GM12864 (cell line): ENCODE data around the gene PARVB.

Experiments
- DNase-seq: peaks from one replicate; pipeline ENCODE4 v3.0.0-alpha.2; 2011; ENCODE audit warnings: low read depth
- H3K4me3 ChIP-seq: 2 replicates; pipeline ENCODE4 v1.5.1; 2011; ENCODE audit warnings: mild to moderate bottlenecking, low read depth, low read length, control low read depth
- CTCF ChIP-seq: IDR thresholded peaks from 2 replicates; pipeline ENCODE4 v1.5.1; 2011; ENCODE audit warnings: low read depth, mild to moderate bottlenecking, moderate library complexity, low read length, control low read depth, inconsistent platforms; ENCODE audit errors: missing control alignments

The PARVB gene

GRCh38 chr22:44146088-44146861 lies 122.2 kb downstream of the PARVB start:
- no peak for TF ChIP-seq CTCF
- no peak for DNase-seq
- H3K4me3 ChIP-seq, result no peak overlapping the region

DNA sequence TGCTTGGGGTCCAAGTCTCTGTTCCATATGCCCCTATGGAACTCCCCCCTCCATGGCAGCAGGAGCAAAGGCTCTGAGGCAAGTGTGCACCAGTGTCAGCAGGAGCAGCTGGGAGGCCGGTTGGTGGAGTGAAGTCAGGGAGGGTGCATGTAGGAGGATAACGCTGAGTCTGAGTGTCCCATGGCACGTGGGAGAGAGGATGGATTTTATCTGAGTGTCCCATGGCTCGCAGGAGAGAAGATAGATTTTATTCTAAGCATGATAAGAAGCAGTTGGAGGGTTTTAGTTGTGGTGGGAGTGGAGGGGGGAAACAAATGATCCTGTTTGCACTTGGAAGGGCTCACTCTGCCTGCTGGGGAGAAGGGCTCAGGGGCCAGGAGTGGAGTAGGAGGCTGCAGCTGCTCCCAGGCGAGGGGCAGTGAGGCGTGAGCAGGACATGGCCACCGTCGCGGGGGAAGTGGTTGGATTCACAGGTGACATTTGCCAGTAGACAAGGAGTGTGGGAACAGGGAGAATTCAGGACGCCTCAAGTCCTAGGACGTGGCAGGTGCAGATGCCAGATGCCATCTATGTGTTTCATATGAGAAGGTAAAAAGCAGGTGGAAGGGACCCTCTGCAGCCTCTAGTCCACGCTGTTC lies 123.0 kb downstream of the PARVB start:
- no peak overlapping the region for H3K4me3 ChIP-seq
- DNase-seq, result no peak
- TF ChIP-seq CTCF, result no peak

- H3K4me3 ChIP-seq, result no peak overlapping the region
- no peak for TF ChIP-seq CTCF
- no peak for DNase-seq
These were observed 123.9 kb downstream of the PARVB start for GRCh38 chr22:44147821-44148574.

DNA sequence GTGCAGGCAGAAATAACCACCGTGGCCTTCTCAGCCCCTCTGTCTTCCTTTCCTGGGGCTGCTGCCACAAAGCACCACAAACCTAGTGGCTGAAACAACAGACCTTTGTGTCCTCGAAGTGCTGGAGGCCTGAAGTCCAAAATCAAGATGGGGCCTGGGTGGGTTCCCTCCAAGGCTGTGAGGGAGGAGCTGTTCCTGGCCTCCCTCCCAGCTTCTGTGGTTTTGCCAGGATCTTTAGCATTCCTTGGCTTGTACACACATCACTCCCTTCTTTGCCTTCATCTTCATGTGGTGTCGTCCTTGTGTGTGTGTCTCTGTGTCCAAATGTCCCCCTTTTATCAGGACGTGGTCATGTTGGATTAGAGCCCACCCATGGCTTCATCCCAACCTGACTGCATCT lies 127.6 kb downstream of the PARVB start:
- TF ChIP-seq CTCF, result no peak
- no peak for DNase-seq
- H3K4me3 ChIP-seq, result no peak overlapping the region

- TF ChIP-seq CTCF, result no peak
- no peak overlapping the region for H3K4me3 ChIP-seq
- no peak for DNase-seq
These were observed 129.6 kb downstream of the PARVB start for GRCh38 chr22:44153710-44154109.

DNA sequence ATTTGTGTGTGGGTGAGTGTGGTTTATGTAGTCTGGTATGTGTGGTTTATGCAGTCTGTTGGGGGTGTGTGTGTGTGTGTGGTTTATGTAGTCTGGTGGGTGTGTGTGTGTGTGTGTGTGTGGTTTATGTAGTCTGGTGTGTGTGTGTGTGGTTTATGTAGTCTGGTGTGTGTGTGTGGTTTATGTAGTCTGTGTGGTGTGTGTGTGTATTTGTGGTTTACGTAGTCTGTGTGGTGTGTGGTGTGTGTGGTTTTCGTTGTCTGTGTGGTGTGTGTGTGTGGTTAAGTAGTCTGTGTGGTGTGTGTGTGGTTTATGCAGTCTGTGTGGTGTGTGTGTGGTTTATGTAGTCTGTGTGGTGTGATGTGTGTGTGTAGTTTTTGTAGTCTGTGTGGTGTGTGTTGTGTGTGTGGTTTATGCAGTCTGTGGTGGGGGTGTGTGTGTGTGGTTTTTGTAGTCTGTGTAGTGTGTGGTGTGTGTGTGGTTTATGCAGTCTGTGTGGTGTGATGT lies 130.4 kb downstream of the PARVB start:
- H3K4me3 ChIP-seq, result no peak overlapping the region
- TF ChIP-seq CTCF, result no peak
- DNase-seq, result no peak
